ENCODE results near the gene SEC24D.

DNA sequence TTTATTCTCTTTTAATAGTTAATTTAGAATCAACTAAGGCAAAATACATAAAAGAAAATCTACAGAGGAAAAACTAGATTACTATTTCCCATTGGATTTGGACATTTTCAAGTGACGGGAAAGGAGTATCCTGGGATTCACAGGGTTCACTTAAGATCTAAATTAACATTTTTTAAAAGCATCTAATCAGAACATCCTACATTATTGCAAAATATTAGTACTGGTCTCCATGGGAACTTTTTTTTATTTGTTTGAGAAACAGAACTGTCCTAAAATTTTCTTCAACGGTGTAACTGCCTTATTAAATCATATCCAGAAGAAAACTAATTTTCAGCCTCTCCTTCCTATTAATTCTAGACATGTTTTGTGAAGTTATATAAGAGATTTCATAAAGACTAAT is 81.0 kb downstream of the SEC24D start:
- TF ChIP-seq, protein P1, sequence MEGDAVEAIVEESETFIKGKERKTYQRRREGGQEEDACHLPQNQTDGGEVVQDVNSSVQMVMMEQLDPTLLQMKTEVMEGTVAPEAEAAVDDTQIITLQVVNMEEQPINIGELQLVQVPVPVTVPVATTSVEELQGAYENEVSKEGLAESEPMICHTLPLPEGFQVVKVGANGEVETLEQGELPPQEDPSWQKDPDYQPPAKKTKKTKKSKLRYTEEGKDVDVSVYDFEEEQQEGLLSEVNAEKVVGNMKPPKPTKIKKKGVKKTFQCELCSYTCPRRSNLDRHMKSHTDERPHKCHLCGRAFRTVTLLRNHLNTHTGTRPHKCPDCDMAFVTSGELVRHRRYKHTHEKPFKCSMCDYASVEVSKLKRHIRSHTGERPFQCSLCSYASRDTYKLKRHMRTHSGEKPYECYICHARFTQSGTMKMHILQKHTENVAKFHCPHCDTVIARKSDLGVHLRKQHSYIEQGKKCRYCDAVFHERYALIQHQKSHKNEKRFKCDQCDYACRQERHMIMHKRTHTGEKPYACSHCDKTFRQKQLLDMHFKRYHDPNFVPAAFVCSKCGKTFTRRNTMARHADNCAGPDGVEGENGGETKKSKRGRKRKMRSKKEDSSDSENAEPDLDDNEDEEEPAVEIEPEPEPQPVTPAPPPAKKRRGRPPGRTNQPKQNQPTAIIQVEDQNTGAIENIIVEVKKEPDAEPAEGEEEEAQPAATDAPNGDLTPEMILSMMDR (IDR thresholded peaks at IDR 0.05), result no peak
- TF ChIP-seq POLR2AphosphoS5 (IDR thresholded peaks at IDR 0.05) (no peak), POLR2A (IDR thresholded peaks at IDR 0.05) (no peak)

All from breast epithelium (tissue), 3 donors.